Measurements from ENCODE around the gene CYBA. TPM values are rescaled to one million over a fixed set of nuclear protein-coding genes. Genes with fewer than 3 reads are reported as not detected.

The CYBA gene
- total RNA-seq, 4 donors from 2014 or later, result 258 to 306 (median 291) TPM

DNA sequence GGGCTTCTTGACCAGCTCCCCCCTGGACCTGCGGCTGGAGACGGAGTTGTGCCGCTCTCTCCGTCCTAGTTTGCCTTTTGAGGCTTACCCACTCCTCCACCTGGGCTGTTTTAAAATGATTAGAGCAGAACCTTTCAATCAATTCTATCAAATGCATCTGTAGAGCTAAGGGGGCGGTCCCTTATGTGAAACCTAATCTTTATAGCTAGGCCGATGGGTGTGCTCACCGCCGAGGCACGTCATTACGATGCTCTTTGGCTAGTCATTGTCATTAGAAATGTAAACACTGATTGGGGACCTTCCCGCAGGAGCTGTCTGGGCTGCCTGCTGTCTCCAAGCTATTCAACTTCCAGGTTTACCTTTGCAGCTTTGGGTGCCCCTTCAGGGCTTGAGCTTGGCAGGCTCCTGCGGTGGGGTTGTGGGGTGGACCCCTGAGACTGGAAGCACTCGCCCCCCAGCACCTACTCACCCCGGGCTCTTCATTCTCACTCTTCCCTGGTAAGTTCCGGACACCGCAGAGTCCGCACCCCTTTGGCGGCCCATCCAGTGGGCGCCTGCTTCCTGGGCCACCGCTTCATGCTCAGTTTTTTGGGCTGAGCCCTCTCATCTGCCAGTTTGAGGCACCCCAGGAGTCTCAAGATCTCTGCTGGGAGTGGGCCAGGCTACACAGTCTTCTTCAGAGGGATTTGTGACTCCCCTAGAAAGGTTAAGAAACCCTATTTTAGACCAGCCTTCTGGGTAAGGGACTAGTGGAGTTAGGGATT is 33.4 kb downstream of the CYBA start:
- TF ChIP-seq, protein P1, sequence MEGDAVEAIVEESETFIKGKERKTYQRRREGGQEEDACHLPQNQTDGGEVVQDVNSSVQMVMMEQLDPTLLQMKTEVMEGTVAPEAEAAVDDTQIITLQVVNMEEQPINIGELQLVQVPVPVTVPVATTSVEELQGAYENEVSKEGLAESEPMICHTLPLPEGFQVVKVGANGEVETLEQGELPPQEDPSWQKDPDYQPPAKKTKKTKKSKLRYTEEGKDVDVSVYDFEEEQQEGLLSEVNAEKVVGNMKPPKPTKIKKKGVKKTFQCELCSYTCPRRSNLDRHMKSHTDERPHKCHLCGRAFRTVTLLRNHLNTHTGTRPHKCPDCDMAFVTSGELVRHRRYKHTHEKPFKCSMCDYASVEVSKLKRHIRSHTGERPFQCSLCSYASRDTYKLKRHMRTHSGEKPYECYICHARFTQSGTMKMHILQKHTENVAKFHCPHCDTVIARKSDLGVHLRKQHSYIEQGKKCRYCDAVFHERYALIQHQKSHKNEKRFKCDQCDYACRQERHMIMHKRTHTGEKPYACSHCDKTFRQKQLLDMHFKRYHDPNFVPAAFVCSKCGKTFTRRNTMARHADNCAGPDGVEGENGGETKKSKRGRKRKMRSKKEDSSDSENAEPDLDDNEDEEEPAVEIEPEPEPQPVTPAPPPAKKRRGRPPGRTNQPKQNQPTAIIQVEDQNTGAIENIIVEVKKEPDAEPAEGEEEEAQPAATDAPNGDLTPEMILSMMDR (IDR thresholded peaks at IDR 0.05), result no peak
- TF ChIP-seq POLR2AphosphoS5 (IDR thresholded peaks at IDR 0.05), result peak in 1 of 3 donors; percentile 30
- H3K4me1 ChIP-seq, result peaks cover 14 to 44% (median 29%) of the 10 kb centered on the region in 4 donors
- intact Hi-C loops (cut with DNase I; ENCODE audit: low total_unique reads) (no loop called here), in situ Hi-C loops (cut with MboI; ENCODE audit: low pct_ligation_motif_present in 1 of 4, low pct_unique_long_range_greater_than_20kb in 1 of 4, low sequenced_read_pairs in 3 of 4) (no loop called here)
- H3K27me3 ChIP-seq, result no peaks in the 10 kb centered on the region
- H3K36me3 ChIP-seq, result peaks cover 0 to 6% (median 2%) of the 10 kb centered on the region in 4 donors
- H3K4me3 ChIP-seq, result no peak overlapping the region
- peak; percentile 53 for DNase-seq
- H3K27ac ChIP-seq, result peak overlapping the region in 3 of 4 donors; percentile 52 to 80 (median 64)
- no peaks in the 10 kb centered on the region for H3K9me3 ChIP-seq
- WGBS, 2 donors (ENCODE audit: low coverage in 1 of 2), result 73 to 75% methylated on average over 3 to 20 of the region's 20 CpGs

DNA sequence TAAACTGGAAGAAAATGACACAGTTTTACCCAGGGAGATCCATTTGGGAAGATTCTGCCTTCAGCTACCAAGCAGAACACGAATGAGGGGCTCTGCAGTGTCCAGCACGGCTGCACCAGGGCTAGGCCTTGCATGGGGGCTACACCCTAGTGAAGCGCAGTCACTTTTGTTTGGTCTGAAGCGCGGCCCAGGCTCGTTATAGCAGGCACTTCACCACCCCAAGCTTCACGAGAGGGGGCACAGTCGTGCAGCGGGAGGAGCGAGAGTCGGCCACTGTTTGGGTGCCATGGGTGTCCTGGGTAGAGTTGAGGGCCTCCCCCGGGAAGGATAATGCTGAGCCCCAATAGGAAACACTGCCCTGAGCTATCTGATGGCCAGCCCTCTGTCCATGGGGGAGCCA is 34.1 kb downstream of the CYBA start:
- Histone ChIP-seq H3K27me3 (no peaks in the 10 kb centered on the region), H3K27ac (peak overlapping the region; percentile 40 to 80 (median 54)), H3K36me3 (peaks cover 0 to 7% (median 1%) of the 10 kb centered on the region in 4 donors), H3K4me1 (peaks cover 14 to 44% (median 29%) of the 10 kb centered on the region in 4 donors), H3K4me3 (no peak overlapping the region), H3K9me3 (no peaks in the 10 kb centered on the region)
- intact Hi-C loops (cut with DNase I; ENCODE audit: low total_unique reads), result no loop called here
- DNase-seq, result no peak
- TF ChIP-seq EP300 (IDR thresholded peaks at IDR 0.05; ENCODE audit: low read depth) (no peak), POLR2AphosphoS5 (IDR thresholded peaks at IDR 0.05) (no peak)
- TF ChIP-seq, protein P1 (IDR thresholded peaks at IDR 0.05), result no peak
- 89% methylated on average over 12 of the region's 12 CpGs; no CpG with 5 or more reads in 1 of the 2 donors for WGBS, 2 donors (ENCODE audit: low coverage in 1 of 2)
- in situ Hi-C loops (cut with MboI; ENCODE audit: low pct_ligation_motif_present in 1 of 4, low pct_unique_long_range_greater_than_20kb in 1 of 4, low sequenced_read_pairs in 3 of 4), result no loop called here

DNA sequence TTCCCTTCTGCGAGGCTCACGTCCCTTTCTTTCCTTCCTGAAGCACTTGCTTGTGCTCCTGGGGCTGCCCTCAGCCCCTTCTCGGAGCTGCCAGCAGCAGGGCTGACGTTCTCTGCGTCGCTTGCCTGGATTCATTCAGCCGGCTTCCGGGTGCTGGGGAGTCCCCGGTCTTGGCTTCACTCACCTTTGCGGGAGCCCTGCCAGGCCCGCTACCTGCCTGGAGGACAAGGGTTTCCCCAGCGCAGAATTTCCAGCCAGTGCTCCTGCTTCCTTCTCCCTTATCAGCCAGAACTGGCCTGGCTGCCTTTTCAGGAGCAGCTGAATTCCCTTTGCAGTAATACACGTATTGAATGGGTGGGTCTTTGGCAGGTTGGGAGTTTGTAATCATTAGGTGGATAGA is 34.5 kb downstream of the CYBA start:
- in situ Hi-C loops (cut with MboI; ENCODE audit: low pct_ligation_motif_present in 1 of 4, low pct_unique_long_range_greater_than_20kb in 1 of 4, low sequenced_read_pairs in 3 of 4), result no loop called here
- Histone ChIP-seq H3K36me3 (peaks cover 0 to 7% (median 3%) of the 10 kb centered on the region in 4 donors), H3K9me3 (no peaks in the 10 kb centered on the region), H3K4me3 (no peak overlapping the region), H3K27ac (peak overlapping the region; percentile 40 to 80 (median 54)), H3K27me3 (no peaks in the 10 kb centered on the region), H3K4me1 (peaks cover 14 to 44% (median 29%) of the 10 kb centered on the region in 4 donors)
- WGBS, 2 donors (ENCODE audit: low coverage in 1 of 2), result 55 to 68% methylated on average over 2 to 13 of the region's 13 CpGs
- DNase-seq, result peak; percentile 87
- intact Hi-C loops (cut with DNase I; ENCODE audit: low total_unique reads), result no loop called here
- peak in 2 of 3 donors; percentile 9 to 33 for TF ChIP-seq POLR2AphosphoS5 (IDR thresholded peaks at IDR 0.05)
- TF ChIP-seq, protein P1 (IDR thresholded peaks at IDR 0.05), result no peak

DNA sequence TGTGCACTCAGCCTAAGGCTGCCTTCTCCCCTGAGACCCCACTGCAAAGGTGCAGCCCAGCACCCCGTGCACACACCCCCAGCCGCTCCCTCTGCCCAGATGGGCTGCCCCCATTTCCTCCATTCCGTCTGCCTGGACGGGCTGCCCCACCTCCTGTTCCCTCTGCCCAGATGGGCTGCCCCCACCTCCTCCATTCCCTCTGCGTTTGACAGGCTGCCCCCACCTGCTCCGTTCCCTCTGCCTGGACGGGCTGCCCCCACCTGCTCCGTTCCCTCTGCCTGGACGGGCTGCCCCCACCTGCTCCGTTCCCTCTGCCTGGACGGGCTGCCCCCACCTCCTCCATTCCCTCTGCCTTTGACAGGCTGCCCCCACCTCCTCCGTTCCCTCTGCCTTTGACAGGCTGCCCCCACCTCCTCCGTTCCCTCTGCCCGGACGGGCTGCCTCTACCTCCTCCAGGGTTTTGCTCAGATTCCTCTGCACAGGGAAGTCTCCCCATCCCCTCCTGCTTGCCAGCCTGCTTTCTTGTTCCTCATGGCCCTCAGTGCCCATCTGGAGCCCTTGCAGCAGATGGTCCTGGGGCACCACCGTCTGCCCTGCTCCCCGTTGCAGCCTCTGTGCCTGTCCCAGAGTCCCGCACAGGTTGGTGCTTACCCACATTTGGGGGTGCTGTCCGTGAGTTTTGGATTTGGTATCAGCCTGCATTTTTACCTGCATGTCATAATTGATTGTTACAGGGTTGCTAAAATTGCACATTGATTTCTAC is 35.9 kb downstream of the CYBA start:
- in situ Hi-C loops (cut with MboI; ENCODE audit: low pct_ligation_motif_present in 1 of 4, low pct_unique_long_range_greater_than_20kb in 1 of 4, low sequenced_read_pairs in 3 of 4), result no loop called here
- peaks cover 0 to 16% (median 4%) of the 10 kb centered on the region in 4 donors for H3K36me3 ChIP-seq
- H3K4me3 ChIP-seq, result no peak overlapping the region
- peaks cover 14 to 43% (median 29%) of the 10 kb centered on the region in 4 donors for H3K4me1 ChIP-seq
- TF ChIP-seq POLR2AphosphoS5 (IDR thresholded peaks at IDR 0.05) (no peak), EP300 (IDR thresholded peaks at IDR 0.05; ENCODE audit: low read depth) (no peak), POLR2A (IDR thresholded peaks at IDR 0.05) (no peak)
- TF ChIP-seq, protein P1 (IDR thresholded peaks at IDR 0.05), result no peak
- H3K27ac ChIP-seq, result peak overlapping the region in 1 of 4 donors; percentile 80
- no peaks in the 10 kb centered on the region for H3K27me3 ChIP-seq
- WGBS, 2 donors (ENCODE audit: low coverage in 1 of 2), result 80 to 94% methylated on average over 2 to 19 of the region's 19 CpGs
- intact Hi-C loops (cut with DNase I; ENCODE audit: low total_unique reads), result no loop called here
- H3K9me3 ChIP-seq, result no peaks in the 10 kb centered on the region
- DNase-seq, result no peak

All from transverse colon (tissue), 4 donors.